H9 (cell line): Measurements from ENCODE around the gene STRN. TPM values are rescaled to one million over a fixed set of nuclear protein-coding genes. Genes with fewer than 3 reads are reported as not detected.

Experiments used
- DNase-seq: peaks from one replicate; pipeline ENCODE4 v3.0.0-alpha.2; 2017
- H2AFZ ChIP-seq: one replicate; pipeline ENCODE4 v1.6.1; 2013; ENCODE audit warnings: mild to moderate bottlenecking, low read length, control low read depth, moderate library complexity
- H2AK5ac ChIP-seq: 2 replicates; pipeline ENCODE4 v1.6.1; 2013; ENCODE audit warnings: low read length, control low read depth, mixed read lengths; ENCODE audit not compliant: insufficient read length
- H2BK120ac ChIP-seq: one replicate; pipeline ENCODE4 v1.6.1; 2013; ENCODE audit warnings: low read depth, mild to moderate bottlenecking, low read length, control low read depth, inconsistent platforms; ENCODE audit not compliant: poor library complexity, severe bottlenecking
- H2BK12ac ChIP-seq: 2 replicates; pipeline ENCODE4 v1.6.1; 2013; ENCODE audit warnings: low read length, control low read depth, mixed read lengths, low read depth; ENCODE audit not compliant: insufficient read length
- H2BK15ac ChIP-seq: 2 replicates; pipeline ENCODE4 v1.6.1; 2013; ENCODE audit warnings: low read depth, low read length, control low read depth
- H2BK20ac ChIP-seq: one replicate; pipeline ENCODE4 v1.6.1; 2013; ENCODE audit warnings: low read depth, mild to moderate bottlenecking, low read length, control low read depth, inconsistent platforms; ENCODE audit not compliant: poor library complexity, severe bottlenecking
- H2BK5ac ChIP-seq: 2 replicates; pipeline ENCODE4 v1.6.1; 2013; ENCODE audit warnings: low read length, control low read depth, mixed read lengths; ENCODE audit not compliant: insufficient read length
- H3K14ac ChIP-seq: 2 replicates; pipeline ENCODE4 v1.6.1; 2013; ENCODE audit warnings: low read length, control low read depth; ENCODE audit not compliant: insufficient read depth
- H3K18ac ChIP-seq: 2 replicates; pipeline ENCODE4 v1.6.1; 2013; ENCODE audit warnings: low read depth, mild to moderate bottlenecking, mixed read lengths, low read length, control low read depth; ENCODE audit not compliant: insufficient read length
- H3K23ac ChIP-seq: 2 replicates; pipeline ENCODE4 v1.6.1; 2013; ENCODE audit warnings: low read length, control low read depth, mixed read lengths, low read depth; ENCODE audit not compliant: insufficient read length
- H3K23me2 ChIP-seq: 2 replicates; pipeline ENCODE4 v1.6.1; 2013; ENCODE audit warnings: low read depth, mild to moderate bottlenecking, mixed read lengths, low read length, control low read depth; ENCODE audit not compliant: insufficient read length, poor library complexity, severe bottlenecking
- H3K27ac ChIP-seq: 2 replicates; pipeline ENCODE4 v1.5.1; 2013; ENCODE audit warnings: low read length, control low read depth, mixed read lengths, low read depth; ENCODE audit not compliant: insufficient read length
- H3K27me3 ChIP-seq: 2 replicates; pipeline ENCODE4 v1.6.1; 2013; ENCODE audit warnings: low read length, control low read depth, inconsistent platforms; ENCODE audit not compliant: insufficient read depth
- H3K4ac ChIP-seq: 2 replicates; pipeline ENCODE4 v1.6.1; 2013; ENCODE audit warnings: low read depth, mild to moderate bottlenecking, control low read depth, inconsistent platforms, low read length, moderate library complexity
- H3K4me1 ChIP-seq: 2 replicates; pipeline ENCODE4 v1.6.1; 2013; ENCODE audit warnings: low read length, control low read depth, inconsistent platforms; ENCODE audit not compliant: insufficient read depth
- H3K4me2 ChIP-seq: 2 replicates; pipeline ENCODE4 v1.6.1; 2013; ENCODE audit warnings: low read length, control low read depth, mixed read lengths; ENCODE audit not compliant: insufficient read length, insufficient read depth
- H3K56ac ChIP-seq: 2 replicates; pipeline ENCODE4 v1.6.1; 2013; ENCODE audit warnings: low read depth, mild to moderate bottlenecking, mixed read lengths, low read length, control low read depth; ENCODE audit not compliant: insufficient read length
- H3K79me1 ChIP-seq: 2 replicates; pipeline ENCODE4 v1.6.1; 2013; ENCODE audit warnings: low read depth, mild to moderate bottlenecking, moderate library complexity, low read length, control low read depth, inconsistent platforms; ENCODE audit not compliant: insufficient read depth, poor library complexity, severe bottlenecking
- H3K79me2 ChIP-seq: 2 replicates; pipeline ENCODE4 v1.6.1; 2013; ENCODE audit warnings: low read length, control low read depth, inconsistent platforms; ENCODE audit not compliant: insufficient read depth
- H3K9ac ChIP-seq: 2 replicates; pipeline ENCODE4 v1.6.1; 2013; ENCODE audit warnings: low read length, control low read depth, mixed read lengths; ENCODE audit not compliant: insufficient read length; ENCODE audit errors: extremely low read depth
- H3K9me3 ChIP-seq: one replicate; pipeline ENCODE4 v1.6.1; 2013; ENCODE audit warnings: low read depth, low read length, inconsistent platforms; ENCODE audit not compliant: control insufficient read depth
- H3T11ph ChIP-seq: one replicate; pipeline ENCODE4 v1.6.1; 2013; ENCODE audit warnings: mild to moderate bottlenecking, low read length, control low read depth, inconsistent platforms
- H4K20me1 ChIP-seq: one replicate; pipeline ENCODE4 v1.6.1; 2013; ENCODE audit not compliant: control insufficient read depth, insufficient read length, insufficient read depth
- H4K5ac ChIP-seq: 2 replicates; pipeline ENCODE4 v1.6.1; 2013; ENCODE audit warnings: low read depth, mild to moderate bottlenecking, mixed read lengths, low read length, control low read depth; ENCODE audit not compliant: insufficient read length
- H4K8ac ChIP-seq: replicated peaks from 2 replicates; pipeline ENCODE4 v1.6.1; 2013; ENCODE audit warnings: low read length, control low read depth, mixed read lengths, low read depth; ENCODE audit not compliant: insufficient read length
- H4K91ac ChIP-seq: 2 replicates; pipeline ENCODE4 v1.6.1; 2013; ENCODE audit warnings: low read depth, mild to moderate bottlenecking, moderate library complexity, mixed read lengths, low read length, control low read depth; ENCODE audit not compliant: insufficient read length
- H3K27ac Mint-ChIP-seq, 3 experiments: 2 replicates in 2 of 3; 3 replicates in 1 of 3; pipeline ENCODE4 v1.8.0; 2020 to 2021; ENCODE audit warnings: mixed read lengths in 3 of 3, mild to moderate bottlenecking in 1 of 3, moderate library complexity in 1 of 3
- H3K27me3 Mint-ChIP-seq: 2 replicates; pipeline ENCODE4 v1.8.0; 2021; ENCODE audit warnings: low read depth, mild to moderate bottlenecking, moderate library complexity, mixed read lengths
- H3K36me3 Mint-ChIP-seq, 3 experiments: 2 replicates in 2 of 3; 3 replicates in 1 of 3; pipeline ENCODE4 v1.8.0; 2020 to 2021; ENCODE audit warnings: low read depth in 3 of 3, mixed read lengths in 3 of 3; ENCODE audit not compliant: insufficient read depth in 1 of 3
- H3K4me1 Mint-ChIP-seq, 2 experiments: 2 replicates each; pipeline ENCODE4 v1.8.0; 2020; ENCODE audit warnings: mixed read lengths in 2 of 2
- H3K4me3 Mint-ChIP-seq, 2 experiments: 2 replicates in 1 of 2; 3 replicates in 1 of 2; pipeline ENCODE4 v1.8.0; 2020 to 2021; ENCODE audit warnings: mild to moderate bottlenecking in 2 of 2, mixed read lengths in 2 of 2, moderate library complexity in 1 of 2
- H3K9me3 Mint-ChIP-seq, 2 experiments: 2 replicates in 1 of 2; 3 replicates in 1 of 2; pipeline ENCODE4 v1.8.0; 2020; ENCODE audit warnings: mild to moderate bottlenecking in 2 of 2, mixed read lengths in 2 of 2, moderate library complexity in 1 of 2
- WGBS: extraction: QIAGEN DNeasy Blood & Tissue Kit; methylation state at CpG from one replicate; pipeline ENCODE4 v1.1.7; 2013; ENCODE audit warnings: missing lambda C conversion rate, low lambda C conversion rate, mixed read lengths; ENCODE audit not compliant: insufficient read length; ENCODE audit errors: extremely low coverage; 5-methylcytosine and 5-hydroxymethylcytosine counted together
- total RNA-seq: library from RNA; stranded (reverse); gene quantifications from 2 replicates; pipeline ENCODE4 v1.2.1, GENCODE V29; 2021
- TF ChIP-seq, protein P1 (sequence below): fragments of 200-600 bp; sonication (generic); conservative IDR thresholded peaks from 3 replicates; pipeline ENCODE4 v1.8.0; 2021; ENCODE audit warnings: antibody characterized with exemption, mild to moderate bottlenecking

STRN gene
- total RNA-seq, 1 experiment from 2014 or later, result 31.7 TPM

DNA sequence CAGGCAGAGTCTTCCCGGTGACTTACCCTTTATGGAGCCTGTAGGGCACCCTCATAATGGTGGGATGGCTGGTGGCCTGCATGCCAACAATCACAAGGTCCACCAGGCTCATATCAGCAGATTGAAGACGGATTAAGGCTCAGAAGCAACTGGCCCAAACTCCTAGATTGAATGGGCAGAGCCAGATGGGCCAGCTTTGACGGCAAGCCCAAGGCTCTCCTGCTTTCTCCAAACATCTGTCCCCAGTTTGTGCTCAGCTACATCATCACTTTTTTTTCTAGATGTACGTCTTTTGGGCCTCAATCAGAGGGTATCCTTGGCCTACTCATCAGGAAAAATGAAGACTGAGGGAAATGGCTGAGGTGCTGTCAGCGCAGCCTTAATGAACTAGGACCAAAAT lies 155.3 kb downstream of the STRN start:
- Histone ChIP-seq H3T11ph (no peak overlapping the region), H3K56ac (no peak overlapping the region), H3K23me2 (no peaks in the 10 kb centered on the region), H3K79me2 (no peaks in the 10 kb centered on the region), H3K18ac (no peak overlapping the region), H3K14ac (no peak overlapping the region), H3K23ac (no peak overlapping the region), H4K91ac (no peak overlapping the region), H2BK15ac (no peak overlapping the region), H3K27ac (no peak overlapping the region), H2BK20ac (no peak overlapping the region), H3K4me2 (no peak overlapping the region), H2AFZ (no peak overlapping the region), H3K4me1 (no peaks in the 10 kb centered on the region), H4K5ac (no peak overlapping the region), H2BK12ac (no peak overlapping the region), H4K20me1 (no peaks in the 10 kb centered on the region), H3K27me3 (no peaks in the 10 kb centered on the region), H2BK120ac (no peak overlapping the region), H2BK5ac (no peak overlapping the region), H3K79me1 (no peaks in the 10 kb centered on the region), H3K9me3 (no peaks in the 10 kb centered on the region), H4K8ac (no peak overlapping the region), H3K4ac (no peak overlapping the region), H3K9ac (no peak overlapping the region), H2AK5ac (no peak overlapping the region)
- TF ChIP-seq, protein P1, sequence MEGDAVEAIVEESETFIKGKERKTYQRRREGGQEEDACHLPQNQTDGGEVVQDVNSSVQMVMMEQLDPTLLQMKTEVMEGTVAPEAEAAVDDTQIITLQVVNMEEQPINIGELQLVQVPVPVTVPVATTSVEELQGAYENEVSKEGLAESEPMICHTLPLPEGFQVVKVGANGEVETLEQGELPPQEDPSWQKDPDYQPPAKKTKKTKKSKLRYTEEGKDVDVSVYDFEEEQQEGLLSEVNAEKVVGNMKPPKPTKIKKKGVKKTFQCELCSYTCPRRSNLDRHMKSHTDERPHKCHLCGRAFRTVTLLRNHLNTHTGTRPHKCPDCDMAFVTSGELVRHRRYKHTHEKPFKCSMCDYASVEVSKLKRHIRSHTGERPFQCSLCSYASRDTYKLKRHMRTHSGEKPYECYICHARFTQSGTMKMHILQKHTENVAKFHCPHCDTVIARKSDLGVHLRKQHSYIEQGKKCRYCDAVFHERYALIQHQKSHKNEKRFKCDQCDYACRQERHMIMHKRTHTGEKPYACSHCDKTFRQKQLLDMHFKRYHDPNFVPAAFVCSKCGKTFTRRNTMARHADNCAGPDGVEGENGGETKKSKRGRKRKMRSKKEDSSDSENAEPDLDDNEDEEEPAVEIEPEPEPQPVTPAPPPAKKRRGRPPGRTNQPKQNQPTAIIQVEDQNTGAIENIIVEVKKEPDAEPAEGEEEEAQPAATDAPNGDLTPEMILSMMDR, result no peak
- no CpG with 5 or more reads among the region's 5 CpGs for WGBS
- peaks cover 6 to 10% of the 10 kb centered on the region in 2 experiments; a peak in 3 of 4 replicates for H3K4me1 Mint-ChIP-seq
- no peak overlapping the region for H3K27ac Mint-ChIP-seq
- H3K4me3 Mint-ChIP-seq, result no peak overlapping the region
- peaks cover 0 to 2% (median 0%) of the 10 kb centered on the region in 3 experiments; a peak in 2 of 7 replicates for H3K36me3 Mint-ChIP-seq
- no peak for DNase-seq
- H3K27me3 Mint-ChIP-seq, result peaks cover 1% of the 10 kb centered on the region
- peaks cover 0 to 3% of the 10 kb centered on the region in 2 experiments; a peak in 1 of 5 replicates for H3K9me3 Mint-ChIP-seq
